ENCODE data around the gene CISD1.

CISD1 gene

GRCh38 chr10:58316874-58317273 lies 47.9 kb downstream of the CISD1 start:
- no peak for DNase-seq

DNA sequence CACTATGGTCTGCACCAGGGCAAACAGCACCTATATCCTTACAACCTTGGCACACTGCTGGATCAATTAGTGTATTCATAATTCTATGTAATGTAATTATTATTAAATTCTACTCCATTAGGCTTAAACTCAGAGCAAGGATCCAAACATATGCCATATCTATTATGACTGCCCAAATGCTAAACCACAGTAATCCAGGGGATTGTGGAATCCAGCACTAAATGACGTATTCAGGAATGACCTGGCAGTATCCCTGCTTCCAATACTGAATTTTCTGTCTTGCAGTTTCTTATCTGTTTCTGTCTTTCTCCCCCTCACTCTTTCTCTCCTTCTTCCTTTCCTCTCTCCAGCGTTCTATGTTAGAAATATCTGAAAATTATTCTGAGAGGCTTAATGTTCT lies 49.4 kb downstream of the CISD1 start:
- DNase-seq, result no peak

GRCh38 chr10:58319599-58319998 lies 50.6 kb downstream of the CISD1 start:
- DNase-seq, result no peak

DNA sequence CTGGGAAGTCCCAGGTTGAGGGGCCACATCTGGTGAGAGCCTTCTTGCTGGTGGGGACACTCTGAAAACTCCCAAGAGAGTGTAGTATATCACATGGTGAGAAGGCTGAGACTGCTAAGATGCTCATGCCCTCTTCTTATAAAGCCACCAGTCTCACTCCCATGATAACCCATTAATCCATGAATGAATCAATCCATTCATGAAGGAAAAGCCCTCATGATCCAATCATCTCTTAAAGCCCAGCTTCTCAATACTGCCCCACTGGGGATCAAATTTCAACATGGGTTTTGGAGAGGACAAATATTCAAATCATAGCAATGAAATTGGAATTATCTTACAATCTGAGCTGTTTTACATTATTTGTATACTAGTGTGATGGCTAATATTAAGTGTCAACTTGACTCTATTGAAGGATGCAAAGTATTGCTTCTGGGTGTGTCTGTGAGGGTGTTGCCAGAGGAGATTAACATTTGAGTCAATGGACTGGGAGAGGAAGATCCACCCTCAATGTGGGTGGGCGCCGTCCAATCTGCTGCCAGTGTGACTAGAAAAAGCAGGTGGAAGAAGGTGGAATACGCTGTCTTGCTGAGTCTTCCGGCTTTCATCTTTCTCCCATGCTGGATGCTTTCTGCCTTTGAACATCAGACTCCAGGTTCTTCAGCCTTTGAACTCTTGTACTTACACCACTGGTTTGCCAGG lies 51.5 kb downstream of the CISD1 start:
- DNase-seq, result no peak

DNA sequence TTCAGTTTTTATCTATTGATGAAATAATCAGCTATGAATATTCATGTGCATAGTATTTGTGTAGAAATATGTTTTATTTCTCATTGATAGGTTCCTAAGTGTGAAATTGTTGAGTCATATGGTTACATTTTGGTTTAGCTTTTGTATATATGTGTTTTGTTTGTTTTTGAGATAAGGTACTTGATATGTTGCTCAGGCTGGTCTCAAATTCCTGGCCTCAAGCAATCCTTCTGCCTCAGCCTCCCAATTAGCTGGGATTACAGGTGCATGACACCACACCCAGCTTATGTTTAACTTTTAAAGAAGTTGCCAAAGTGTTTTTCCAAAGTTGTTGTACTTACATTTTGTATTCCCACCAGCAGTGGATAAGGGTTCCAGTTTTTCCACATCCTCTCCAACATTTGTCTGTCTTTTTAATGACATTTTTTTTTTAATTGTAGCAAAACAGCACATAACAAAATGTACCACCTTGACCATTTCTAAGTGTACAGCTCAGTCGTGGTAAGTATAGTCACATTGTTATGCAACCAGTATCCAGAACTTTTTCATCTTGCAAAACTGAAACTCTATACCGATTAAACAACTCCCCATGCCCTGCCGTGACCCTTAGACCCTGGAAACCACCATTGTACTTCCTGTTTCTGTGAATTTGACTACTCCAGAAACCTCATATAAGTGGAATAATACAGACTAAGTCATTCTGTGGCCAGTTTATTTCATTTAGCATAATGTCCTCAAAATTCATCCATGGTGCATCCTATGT lies 53.3 kb downstream of the CISD1 start:
- DNase-seq, result no peak

DNA sequence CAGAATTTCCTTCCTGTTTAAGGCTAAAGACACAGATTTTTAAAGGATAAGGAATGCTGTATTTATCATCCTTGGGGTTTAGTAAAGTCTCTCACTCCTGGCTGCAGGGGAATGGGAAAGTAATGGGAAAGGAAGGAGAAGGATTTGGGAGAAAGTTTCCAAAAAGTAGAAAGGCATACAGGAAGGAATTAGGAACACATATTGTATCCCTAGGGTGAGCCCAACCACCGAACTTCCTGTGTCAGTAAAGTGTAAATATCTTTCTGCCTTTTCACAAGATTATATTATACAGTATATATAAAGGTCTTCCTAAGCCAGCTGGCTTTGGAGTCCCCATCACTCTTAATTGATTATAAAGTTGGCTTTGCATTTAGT lies 53.9 kb downstream of the CISD1 start:
- DNase-seq, result no peak

- DNase-seq, result no peak
Measured at GRCh38 chr10:58326967-58327381, 58.0 kb downstream of the CISD1 start.

- no peak for DNase-seq
Measured at GRCh38 chr10:58328233-58328632, 59.3 kb downstream of the CISD1 start.

GRCh38 chr10:58330431-58330830 lies 61.5 kb downstream of the CISD1 start:
- DNase-seq, result no peak

GRCh38 chr10:58331646-58332045 lies 62.7 kb downstream of the CISD1 start:
- DNase-seq, result no peak

- peak; percentile 92 for DNase-seq
Measured at GRCh38 chr10:58334817-58335305, 65.9 kb downstream of the CISD1 start, which contains the start of gene UBE2D1. TSS of gene UBE2D1 (plus strand) at chr10:58335006. CDS start at chr10:58335202, 196 bp downstream.

DNA sequence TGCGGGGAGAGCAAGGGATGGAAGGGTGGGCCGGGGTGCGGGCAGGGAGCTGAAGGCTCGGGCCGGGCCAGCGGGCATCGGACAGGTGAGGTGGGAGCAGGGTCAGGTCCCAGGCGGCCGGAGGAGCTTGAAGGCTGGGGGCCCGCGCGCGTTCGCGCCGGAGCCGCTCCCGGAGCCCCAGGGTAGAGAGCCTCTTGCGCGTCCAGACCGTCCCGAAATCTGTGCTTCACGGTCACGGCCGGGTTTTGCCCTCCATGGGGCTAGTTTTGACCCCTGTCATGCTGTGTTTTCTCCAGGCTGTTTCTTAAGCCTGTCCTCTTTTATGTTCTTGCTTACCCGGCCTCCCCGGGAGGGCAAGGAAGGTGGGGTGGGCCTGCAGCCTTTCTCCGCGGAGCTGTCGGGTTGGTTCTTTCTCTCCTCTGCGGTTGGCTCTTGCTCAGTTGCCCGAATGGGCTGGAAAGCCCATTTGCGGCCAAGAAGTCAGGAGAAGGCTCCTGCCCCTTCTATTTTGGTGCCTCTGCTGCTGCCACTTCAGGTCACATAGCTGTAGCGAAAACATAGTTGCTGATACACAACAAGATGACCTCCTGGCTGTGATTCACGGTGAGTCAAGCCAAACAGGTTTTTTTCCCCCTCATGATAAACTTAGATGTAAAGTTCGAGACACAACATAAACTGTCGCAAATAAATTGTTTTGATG lies 66.5 kb downstream of the CISD1 start:
- peak; percentile 59 for DNase-seq

DNA sequence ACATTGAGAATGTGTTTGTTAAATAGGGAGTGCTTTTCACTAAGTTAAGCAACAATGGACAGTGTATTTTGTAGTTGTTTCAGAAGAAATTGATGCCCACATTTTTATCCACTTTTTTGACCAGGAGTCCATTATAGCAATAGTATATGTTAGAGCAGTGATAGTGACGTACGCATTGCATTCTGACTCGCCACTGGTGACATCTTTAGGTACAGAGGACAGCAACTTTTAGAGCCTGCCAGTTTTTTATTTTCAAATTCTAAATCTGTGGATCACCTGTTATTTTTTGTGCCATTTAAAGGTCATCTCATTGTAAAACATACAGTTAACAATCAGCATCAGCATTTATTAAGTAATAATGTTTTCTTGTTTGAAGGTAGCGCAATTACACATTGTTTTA lies 67.3 kb downstream of the CISD1 start:
- DNase-seq, result no peak
